ENCODE data around the gene SLC43A1.
"Not testable (repeated sequence)": the region's sequence is repeated elsewhere in the genome, so short reads cannot be mapped to it uniquely, and the experiment has no call there.

SLC43A1 gene

DNA sequence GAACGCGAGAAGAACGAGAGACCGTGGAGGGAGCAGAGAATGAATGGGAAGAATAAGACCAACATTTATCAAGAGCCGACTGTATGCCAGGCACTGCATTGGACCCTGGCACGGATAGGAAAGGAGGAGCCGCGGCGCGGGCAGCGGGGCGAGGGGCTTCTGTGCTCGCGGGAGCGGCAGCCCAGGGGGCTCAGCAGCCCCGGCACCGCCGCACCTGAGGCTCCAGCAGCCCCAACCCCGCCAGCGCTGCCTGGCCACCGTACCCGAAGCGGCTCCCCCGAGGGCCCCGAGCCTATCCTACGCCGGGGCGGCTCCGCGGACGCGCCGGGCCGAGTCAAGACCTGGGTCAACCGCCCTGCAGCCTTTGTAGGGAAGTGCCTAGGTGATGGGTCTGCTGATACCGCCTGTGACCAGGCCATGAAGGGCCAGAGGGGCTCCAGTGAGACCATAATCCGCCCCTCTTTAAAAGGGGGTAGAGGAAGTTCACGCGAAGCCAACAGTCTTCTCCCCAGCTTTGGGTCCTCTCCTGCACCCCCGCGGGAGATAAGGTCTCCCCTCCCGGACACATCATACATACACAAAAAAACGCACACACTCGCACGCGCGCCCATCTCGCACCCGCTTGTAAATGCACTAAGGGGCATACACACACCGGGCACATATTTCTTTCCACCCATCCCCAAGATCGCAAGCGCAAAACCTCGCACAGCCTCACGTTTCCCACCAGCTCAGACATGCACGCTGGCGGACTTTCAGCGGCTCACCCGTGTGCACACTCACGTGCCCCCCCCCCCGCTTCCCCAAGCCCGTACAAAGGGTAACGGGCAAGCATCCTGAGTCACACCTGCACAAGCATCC is 56.1 kb downstream of the SLC43A1 start:
- Mint-ChIP-seq H3K36me3 (ENCODE audit: low read depth) (no peaks in the 10 kb centered on the region), H3K27ac (peak overlapping the region; percentile 67), H3K27me3 (peaks cover 27% of the 10 kb centered on the region), H3K9me3 (no peaks in the 10 kb centered on the region), H3K4me1 (peaks cover 25% of the 10 kb centered on the region), H3K4me3 (peak overlapping the region; percentile 79)
- DNase-seq: peak; percentile 20
- ATAC-seq: no peak

DNA sequence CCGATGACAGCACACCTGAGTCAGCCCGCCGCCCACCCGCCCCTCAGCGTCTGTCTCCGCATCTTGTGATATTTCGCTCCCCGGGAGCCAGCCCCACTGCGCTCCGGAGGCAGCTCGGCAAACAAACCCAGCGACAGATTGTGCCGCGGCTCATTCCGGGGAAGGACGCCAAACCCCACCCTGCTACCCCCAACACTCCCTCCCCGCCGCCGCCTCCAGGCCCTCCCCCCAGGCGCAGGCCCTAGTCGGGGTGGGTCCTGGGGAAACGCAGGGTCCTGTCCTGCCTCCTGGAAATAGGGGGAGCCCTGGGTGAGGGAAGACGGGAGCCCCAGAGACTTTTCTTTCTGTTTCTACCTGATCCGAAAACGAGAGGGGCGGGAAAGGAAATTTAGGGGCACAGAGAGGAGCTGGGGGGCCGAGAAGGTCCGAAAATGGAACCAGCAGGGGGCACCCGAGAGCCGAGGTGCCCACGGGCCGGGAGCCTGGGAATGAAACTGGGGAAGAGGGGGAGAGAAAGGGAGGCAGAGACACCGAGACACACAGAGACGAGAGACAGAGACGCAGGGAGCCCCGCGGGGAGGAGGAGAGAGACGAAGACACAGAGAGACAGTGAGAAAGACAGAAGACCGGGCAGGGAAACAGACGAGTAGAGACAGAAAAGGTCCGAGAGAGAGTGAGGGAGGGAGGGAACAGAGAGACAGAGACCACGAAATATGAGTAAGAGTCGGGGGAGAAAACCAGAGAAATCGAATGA is 56.9 kb downstream of the SLC43A1 start:
- Mint-ChIP-seq H3K27me3 (peaks cover 27% of the 10 kb centered on the region), H3K4me3 (peak overlapping the region; percentile 79), H3K27ac (peak overlapping the region; percentile 67), H3K9me3 (no peaks in the 10 kb centered on the region), H3K36me3 (ENCODE audit: low read depth) (no peaks in the 10 kb centered on the region), H3K4me1 (peaks cover 25% of the 10 kb centered on the region)
- ATAC-seq (peak; percentile 48), DNase-seq (peak; percentile 75)

DNA sequence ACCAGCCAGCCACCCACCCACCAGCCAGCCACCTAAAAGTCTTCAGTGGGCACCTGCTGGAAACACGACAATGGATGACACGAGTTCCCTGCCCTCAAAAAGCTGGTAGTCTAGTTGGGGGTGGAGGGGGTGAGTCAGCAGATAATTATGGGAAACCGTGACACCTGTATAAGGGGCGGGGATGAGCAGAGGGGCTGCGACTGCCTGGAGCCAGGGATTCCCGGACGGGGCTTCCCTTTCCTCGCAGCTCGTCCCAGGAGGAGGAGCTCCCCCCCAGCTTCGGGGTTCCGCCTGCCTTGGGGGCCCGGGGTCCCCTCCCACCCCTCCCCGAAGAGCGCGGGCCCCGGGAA is 57.5 kb downstream of the SLC43A1 start:
- ATAC-seq (peak; percentile 6), DNase-seq (no peak)
- H3K9me3 Mint-ChIP-seq: no peaks in the 10 kb centered on the region
- no peak overlapping the region for H3K27ac Mint-ChIP-seq
- peaks cover 27% of the 10 kb centered on the region for H3K27me3 Mint-ChIP-seq
- H3K4me3 Mint-ChIP-seq: peak overlapping the region; percentile 79
- H3K4me1 Mint-ChIP-seq: peaks cover 25% of the 10 kb centered on the region
- no peaks in the 10 kb centered on the region for H3K36me3 Mint-ChIP-seq (ENCODE audit: low read depth)

DNA sequence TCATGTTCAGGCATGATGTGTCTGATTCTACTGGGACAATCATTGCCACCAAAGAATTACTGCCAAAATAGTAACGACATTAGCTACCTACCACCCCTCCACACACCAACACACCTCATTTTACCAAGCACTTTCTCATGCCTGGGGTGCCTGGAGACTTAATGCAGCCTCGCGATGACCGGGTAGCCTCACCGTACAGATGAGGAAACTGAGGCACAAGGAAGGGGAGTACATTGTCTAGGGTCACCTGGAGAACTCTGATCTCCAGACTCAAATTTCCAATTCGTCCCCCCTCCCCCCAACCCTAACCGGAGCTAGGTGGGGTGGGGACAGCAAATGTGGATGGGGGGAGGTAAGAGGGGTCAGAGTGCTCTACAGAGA is 57.9 kb downstream of the SLC43A1 start:
- H3K27me3 Mint-ChIP-seq: peaks cover 27% of the 10 kb centered on the region
- H3K4me3 Mint-ChIP-seq: peak overlapping the region; percentile 52
- H3K9me3 Mint-ChIP-seq: no peaks in the 10 kb centered on the region
- no peak for DNase-seq
- peaks cover 25% of the 10 kb centered on the region for H3K4me1 Mint-ChIP-seq
- H3K27ac Mint-ChIP-seq: no peak overlapping the region
- no peaks in the 10 kb centered on the region for H3K36me3 Mint-ChIP-seq (ENCODE audit: low read depth)
- ATAC-seq: peak; percentile 13

DNA sequence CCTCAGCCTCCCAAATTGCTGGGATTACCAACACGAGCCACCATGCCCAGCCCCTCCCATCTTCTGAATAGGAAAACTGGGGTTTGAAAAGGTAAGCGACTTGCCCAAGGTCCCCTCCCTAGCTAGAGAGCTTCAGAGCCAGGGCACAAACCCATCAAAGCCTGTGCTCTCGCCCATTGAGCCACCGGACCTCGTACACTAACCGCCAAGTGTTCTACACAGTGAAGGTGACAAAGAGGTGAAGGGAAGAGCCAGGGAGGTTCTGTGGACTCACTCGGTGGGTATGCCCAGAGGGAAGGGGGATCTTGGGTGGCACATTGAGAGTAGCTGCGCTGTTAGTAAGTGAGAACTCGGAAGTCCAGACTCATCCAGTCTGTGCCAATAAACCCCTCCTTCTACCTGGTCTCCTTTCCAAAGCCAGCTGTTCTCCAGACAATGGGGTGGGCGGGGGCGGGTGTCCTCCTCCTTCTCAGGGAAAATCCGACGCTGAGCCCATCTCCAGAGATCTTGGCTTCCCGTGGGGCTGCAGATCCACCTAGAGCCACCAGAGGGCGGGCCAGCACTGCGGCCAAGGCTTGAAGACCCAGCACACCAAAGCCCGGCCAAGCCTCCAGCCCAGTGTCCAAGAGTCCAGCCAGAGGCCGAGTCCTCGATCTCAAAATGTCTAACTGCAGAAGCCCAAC is 58.4 kb downstream of the SLC43A1 start:
- Mint-ChIP-seq H3K27ac (no peak overlapping the region), H3K27me3 (peaks cover 27% of the 10 kb centered on the region), H3K9me3 (no peaks in the 10 kb centered on the region), H3K4me3 (peak overlapping the region; percentile 52), H3K36me3 (ENCODE audit: low read depth) (no peaks in the 10 kb centered on the region), H3K4me1 (peaks cover 25% of the 10 kb centered on the region)
- peak; percentile 85 for DNase-seq
- ATAC-seq: peak; percentile 35

DNA sequence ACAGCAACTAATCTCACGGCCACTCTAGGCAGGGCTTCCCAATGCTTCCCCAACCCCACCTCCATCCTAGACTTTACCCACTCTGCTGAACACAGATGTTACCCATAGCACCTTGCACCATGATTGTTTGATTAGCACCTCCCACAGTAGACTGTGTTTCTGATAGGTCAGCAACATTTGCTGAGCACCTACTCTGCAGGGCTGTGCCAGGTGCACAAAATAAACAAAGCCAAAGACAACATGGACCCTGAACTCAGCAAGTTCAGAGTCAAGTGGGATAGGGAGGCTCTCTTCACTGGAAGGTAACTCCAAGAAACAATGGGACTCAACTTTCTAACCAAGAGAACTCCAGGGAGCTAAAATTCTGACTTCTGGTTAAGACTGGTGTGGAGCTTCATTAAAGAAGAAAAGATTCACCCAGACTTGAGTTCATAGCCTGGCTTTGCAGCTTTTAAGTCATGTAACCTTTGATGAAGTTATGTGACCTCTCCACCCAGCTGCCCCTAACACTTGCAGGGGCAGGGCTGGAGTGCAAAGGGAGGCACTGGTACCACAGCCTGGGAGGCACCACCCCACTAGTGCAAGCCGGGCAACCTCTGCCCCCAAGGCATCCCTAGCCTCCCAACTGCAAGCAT is 61.8 kb downstream of the SLC43A1 start:
- no peak for ATAC-seq
- peaks cover 7% of the 10 kb centered on the region for H3K27me3 Mint-ChIP-seq
- no peak for DNase-seq
- H3K9me3 Mint-ChIP-seq: no peaks in the 10 kb centered on the region
- no peak overlapping the region for H3K27ac Mint-ChIP-seq
- H3K4me1 Mint-ChIP-seq: peaks cover 12% of the 10 kb centered on the region
- no peaks in the 10 kb centered on the region for H3K36me3 Mint-ChIP-seq (ENCODE audit: low read depth)
- H3K4me3 Mint-ChIP-seq: no peak overlapping the region

DNA sequence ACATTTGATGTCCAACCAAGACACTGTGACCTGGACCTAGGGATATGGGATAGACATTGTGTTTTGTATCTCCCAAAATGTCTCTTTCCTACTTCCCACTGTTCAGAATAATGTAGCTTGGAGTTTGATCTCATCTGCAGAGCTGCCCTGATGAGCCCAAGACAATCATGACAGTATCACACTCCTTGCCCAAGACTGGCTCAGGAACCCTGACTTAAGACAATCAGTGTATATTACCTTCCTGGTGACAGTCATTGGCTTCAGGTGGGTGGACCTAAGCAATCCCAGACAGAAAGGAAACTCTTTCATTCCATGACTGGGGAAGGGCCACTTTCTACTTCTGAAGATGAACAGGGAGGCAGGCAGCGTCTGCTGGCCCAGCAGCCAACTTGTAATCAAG is 69.4 kb downstream of the SLC43A1 start:
- Mint-ChIP-seq H3K36me3 (ENCODE audit: low read depth) (no peaks in the 10 kb centered on the region), H3K4me3 (no peak overlapping the region), H3K4me1 (no peaks in the 10 kb centered on the region), H3K9me3 (no peaks in the 10 kb centered on the region), H3K27ac (no peak overlapping the region), H3K27me3 (peaks cover 18% of the 10 kb centered on the region)
- DNase-seq (no peak), ATAC-seq (no peak)

DNA sequence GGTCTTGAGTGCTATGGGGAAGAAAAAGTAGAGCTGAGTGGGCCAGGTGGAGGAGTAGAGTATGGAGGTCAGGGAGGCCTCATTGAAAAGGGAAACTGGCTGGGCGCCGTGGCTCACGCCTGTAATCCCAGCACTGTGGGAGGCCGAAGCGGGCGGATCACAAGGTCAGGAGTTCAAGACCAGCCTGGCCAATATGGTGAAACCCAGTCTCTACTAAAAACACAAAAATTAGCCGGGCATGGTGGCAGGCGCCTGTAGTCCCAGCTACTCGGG is 70.4 kb downstream of the SLC43A1 start:
- not testable (repeated sequence) for H3K9me3 Mint-ChIP-seq; H3K36me3 Mint-ChIP-seq (ENCODE audit: low read depth); DNase-seq; H3K4me3 Mint-ChIP-seq; ATAC-seq; H3K4me1 Mint-ChIP-seq; H3K27ac Mint-ChIP-seq
- H3K27me3 Mint-ChIP-seq: peaks cover 16% of the 10 kb centered on the region

DNA sequence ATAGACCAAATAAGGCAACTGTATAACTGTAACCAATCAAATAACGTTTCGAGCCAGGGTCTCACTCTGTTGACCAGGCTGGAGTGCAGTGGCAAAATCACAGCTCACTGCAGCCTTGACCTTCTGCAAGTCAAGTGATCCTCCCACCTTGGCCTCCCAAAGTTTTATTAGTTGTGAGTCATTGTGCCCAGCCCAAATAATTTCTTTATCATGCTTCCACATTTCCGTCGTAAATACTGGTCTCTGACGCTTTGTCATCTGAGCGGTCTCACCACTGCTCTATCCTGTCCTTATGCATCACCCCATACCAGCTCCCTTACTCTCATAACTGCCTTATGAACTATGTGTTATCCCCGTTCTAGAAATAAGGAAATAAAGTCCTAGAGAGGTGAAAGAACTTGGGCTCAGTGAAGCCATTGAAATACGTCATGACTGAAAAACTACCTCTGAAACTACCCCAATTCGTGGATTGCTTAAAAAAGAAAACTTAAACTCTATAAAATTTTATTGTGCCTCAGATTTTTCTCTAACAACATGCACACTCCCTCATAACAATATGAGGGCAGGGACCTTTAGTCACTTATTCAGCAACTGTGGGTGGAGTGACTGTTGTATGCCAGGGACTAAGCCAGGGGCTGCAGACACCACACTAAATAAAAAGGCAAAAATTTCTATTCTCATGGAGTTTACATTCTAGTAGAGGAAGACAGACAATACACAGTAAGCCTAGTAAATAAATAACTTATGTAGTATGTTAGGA is 71.0 kb downstream of the SLC43A1 start:
- no peak overlapping the region for H3K27ac Mint-ChIP-seq
- no peaks in the 10 kb centered on the region for H3K36me3 Mint-ChIP-seq (ENCODE audit: low read depth)
- H3K27me3 Mint-ChIP-seq: peaks cover 16% of the 10 kb centered on the region
- H3K4me1 Mint-ChIP-seq: no peaks in the 10 kb centered on the region
- H3K4me3 Mint-ChIP-seq: no peak overlapping the region
- DNase-seq (no peak), ATAC-seq (no peak)
- H3K9me3 Mint-ChIP-seq: no peaks in the 10 kb centered on the region

DNA sequence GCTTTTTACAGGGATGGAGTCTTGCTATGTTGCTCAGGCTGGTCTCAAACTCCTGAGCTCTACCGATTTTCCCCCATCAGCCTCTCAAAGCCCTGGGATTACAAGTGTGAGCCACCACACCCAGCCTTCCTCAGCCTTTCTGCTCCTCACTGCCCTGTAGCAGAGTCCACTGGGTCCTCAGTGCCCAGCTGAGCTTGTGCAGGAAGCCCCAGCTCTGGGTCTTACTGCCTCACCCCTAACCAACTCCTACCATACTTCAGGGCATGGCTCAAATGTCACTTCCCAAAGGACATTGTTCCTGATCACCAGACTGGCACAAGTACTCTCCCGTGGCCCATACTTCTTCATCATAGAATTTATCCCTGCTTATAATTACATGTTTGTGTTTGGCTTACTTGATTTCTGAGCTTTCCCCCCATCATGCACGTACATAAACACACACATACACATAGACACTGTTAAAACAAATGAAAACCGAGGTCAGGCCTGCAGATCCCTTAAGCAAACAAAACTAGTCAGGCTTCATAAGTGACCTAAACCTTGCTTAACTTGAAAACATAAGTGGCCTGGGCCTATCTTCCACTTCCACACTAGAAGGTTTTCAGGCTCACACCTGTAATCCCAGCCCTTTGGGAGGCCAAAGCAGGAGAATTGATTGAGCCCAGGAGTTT is 74.6 kb downstream of the SLC43A1 start:
- no peaks in the 10 kb centered on the region for H3K9me3 Mint-ChIP-seq
- H3K27ac Mint-ChIP-seq: no peak overlapping the region
- no peaks in the 10 kb centered on the region for H3K4me1 Mint-ChIP-seq
- H3K4me3 Mint-ChIP-seq: no peak overlapping the region
- DNase-seq: no peak
- peaks cover 3% of the 10 kb centered on the region for H3K27me3 Mint-ChIP-seq
- ATAC-seq: no peak
- H3K36me3 Mint-ChIP-seq (ENCODE audit: low read depth): no peaks in the 10 kb centered on the region

DNA sequence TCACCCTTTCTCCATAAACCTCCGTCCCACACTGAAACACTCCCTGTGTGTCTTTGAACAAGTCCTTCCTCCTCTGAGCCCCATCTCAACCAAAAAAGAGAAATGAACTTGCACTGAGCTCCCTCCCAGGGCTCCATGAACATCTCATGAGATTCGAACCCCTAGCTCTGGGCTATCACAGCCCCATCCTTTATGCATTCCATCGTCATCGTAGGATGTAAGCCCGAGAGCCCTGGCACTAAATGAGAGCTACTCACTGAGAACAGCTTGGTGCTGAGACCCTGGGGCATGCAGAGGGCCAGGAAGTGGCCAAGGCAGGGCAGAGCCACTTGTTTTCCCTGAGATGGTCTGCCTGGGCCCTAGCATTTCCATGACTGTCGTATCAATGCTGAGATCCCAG is 75.7 kb downstream of the SLC43A1 start:
- ATAC-seq (no peak), DNase-seq (no peak)
- H3K9me3 Mint-ChIP-seq: no peaks in the 10 kb centered on the region
- no peak overlapping the region for H3K4me3 Mint-ChIP-seq
- H3K27ac Mint-ChIP-seq: no peak overlapping the region
- H3K27me3 Mint-ChIP-seq: no peaks in the 10 kb centered on the region
- no peaks in the 10 kb centered on the region for H3K36me3 Mint-ChIP-seq (ENCODE audit: low read depth)
- no peaks in the 10 kb centered on the region for H3K4me1 Mint-ChIP-seq

DNA sequence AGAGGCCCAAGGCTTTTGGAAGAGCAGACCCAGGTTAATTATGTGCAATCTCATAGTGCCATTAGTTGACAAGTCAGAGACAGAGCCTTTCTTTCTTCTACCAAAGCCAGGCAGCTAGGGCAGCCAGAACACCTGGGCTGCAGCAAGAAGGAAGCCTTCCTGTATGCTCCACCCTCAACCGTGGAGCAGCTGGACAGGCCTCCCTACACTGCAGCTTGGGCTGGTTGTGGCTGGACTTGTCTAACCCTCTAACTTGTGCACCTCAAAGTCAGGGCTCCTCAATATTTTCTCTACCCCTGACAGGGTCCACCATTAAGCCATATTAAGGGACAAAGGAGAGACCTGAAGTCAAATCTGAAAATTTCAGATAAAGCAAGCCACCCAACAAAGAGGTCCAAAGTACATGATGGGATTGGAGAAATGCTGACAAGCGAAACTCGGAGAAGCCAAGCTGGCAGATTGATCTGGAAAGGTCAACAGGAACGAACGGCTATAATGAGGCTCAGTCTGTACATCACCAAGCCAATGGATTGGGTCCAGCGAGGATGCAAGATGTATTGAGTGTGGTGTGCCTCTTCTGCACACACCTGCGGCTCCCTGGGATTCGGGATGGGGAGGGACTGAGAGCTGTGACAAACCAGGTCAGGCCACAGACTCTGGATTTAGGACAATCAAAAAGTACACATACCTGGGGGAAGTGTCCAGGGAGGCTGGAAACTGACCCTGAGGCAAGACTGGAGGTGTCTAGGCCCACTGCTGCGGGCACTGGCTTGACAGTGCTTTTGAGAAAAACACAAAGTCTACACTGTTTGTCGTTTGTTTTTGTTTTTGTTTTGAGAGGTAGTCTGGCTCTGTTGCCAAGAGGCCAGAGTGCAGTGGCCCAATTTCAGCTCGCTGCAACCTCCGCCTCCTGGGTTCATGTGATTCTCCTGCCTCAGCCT is 76.9 kb downstream of the SLC43A1 start:
- H3K4me1 Mint-ChIP-seq: no peaks in the 10 kb centered on the region
- ATAC-seq (no peak), DNase-seq (no peak)
- H3K4me3 Mint-ChIP-seq: no peak overlapping the region
- H3K9me3 Mint-ChIP-seq: no peaks in the 10 kb centered on the region
- H3K27ac Mint-ChIP-seq: no peak overlapping the region
- H3K27me3 Mint-ChIP-seq: no peaks in the 10 kb centered on the region
- no peaks in the 10 kb centered on the region for H3K36me3 Mint-ChIP-seq (ENCODE audit: low read depth)

DNA sequence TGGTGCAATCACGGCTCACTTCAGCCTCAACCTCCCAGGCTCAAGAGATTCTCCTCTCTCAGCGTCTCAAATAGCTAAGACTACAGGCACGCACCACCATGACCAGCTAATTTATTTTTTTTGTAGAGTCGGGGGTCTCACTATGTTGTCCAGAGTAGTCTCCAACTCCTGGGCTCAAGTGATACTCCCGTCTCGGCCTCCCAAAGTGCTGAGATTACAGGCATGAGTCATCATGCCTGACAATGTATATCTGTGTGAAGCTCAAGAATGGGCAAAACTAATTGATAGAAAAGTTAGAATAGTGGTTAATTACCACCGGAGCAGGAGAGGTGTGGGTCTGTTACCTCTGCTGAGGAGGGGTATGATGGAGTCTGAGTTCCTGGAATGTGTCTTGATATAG is 79.5 kb downstream of the SLC43A1 start:
- H3K36me3 Mint-ChIP-seq (ENCODE audit: low read depth): no peaks in the 10 kb centered on the region
- no peaks in the 10 kb centered on the region for H3K9me3 Mint-ChIP-seq
- no peaks in the 10 kb centered on the region for H3K27me3 Mint-ChIP-seq
- H3K27ac Mint-ChIP-seq: no peak overlapping the region
- DNase-seq: no peak
- ATAC-seq: no peak
- peaks cover 15% of the 10 kb centered on the region for H3K4me1 Mint-ChIP-seq
- no peak overlapping the region for H3K4me3 Mint-ChIP-seq

Data from activated naive CD8-positive, alpha-beta T cell treated with anti-CD3 and anti-CD28 coated beads, Interleukin-2, amount 50 U/mL, for 24 hours (primary cell).